Esophagus muscularis mucosa (tissue), 4 donors: ENCODE data around the gene NAA25. TPM values are rescaled to one million over a fixed set of nuclear protein-coding genes. Genes with fewer than 3 reads are reported as not detected.
"Not testable (repeated sequence)": the region's sequence is repeated elsewhere in the genome, so short reads cannot be mapped to it uniquely, and the experiment has no call there.

Experiments used
- DNase-seq: peaks from one replicate; pipeline ENCODE4 v3.0.0-alpha.2; 2017; ENCODE audit errors: extremely low spot score
- H3K27ac ChIP-seq, 4 donors: fragments of 200-600 bp; sonication (generic); replicated peaks in 1 of 4; 1 replicate in 3 of 4; 2 replicates in 1 of 4; pipeline ENCODE4 v1.5.1; 2016 to 2019; ENCODE audit warnings: mild to moderate bottlenecking in 1 of 4
- H3K27me3 ChIP-seq, 4 donors: fragments of 200-600 bp; sonication (generic); one replicate each; pipeline versions ENCODE4 v1.5.1 to v1.6.0; 2016 to 2019
- H3K36me3 ChIP-seq, 4 donors: fragments of 200-600 bp; sonication (generic); one replicate each; pipeline ENCODE4 v1.5.1; 2016 to 2019
- H3K4me1 ChIP-seq, 4 donors: fragments of 200-600 bp; sonication (generic); one replicate each; pipeline ENCODE4 v1.5.1; 2016 to 2019
- H3K4me3 ChIP-seq, 4 donors: fragments of 200-600 bp; sonication (generic); 1 replicate in 2 of 4; 2 replicates in 2 of 4; pipeline ENCODE4 v1.5.1; 2016 to 2019; ENCODE audit warnings: mild to moderate bottlenecking in 4 of 4, moderate library complexity in 1 of 4
- H3K9me3 ChIP-seq, 4 donors: fragments of 200-600 bp; sonication (generic); 1 replicate in 3 of 4; 2 replicates in 1 of 4; pipeline ENCODE4 v1.5.1; 2016 to 2019
- EP300 ChIP-seq: sonication (generic); formaldehyde crosslinking; IDR thresholded peaks from one replicate; pipeline ENCODE4 v1.6.1; 2017; ENCODE audit warnings: antibody characterized with exemption
- POLR2A ChIP-seq: fragments of 450-650 bp; IDR thresholded peaks from one replicate; pipeline ENCODE4 v1.6.1; 2017; ENCODE audit warnings: antibody characterized with exemption, moderate library complexity, mild to moderate bottlenecking, low read depth
- POLR2AphosphoS5 ChIP-seq, 2 donors: sonication (generic); formaldehyde crosslinking; IDR thresholded peaks; one replicate each; pipeline ENCODE4 v1.6.1; 2017; ENCODE audit warnings: antibody characterized with exemption in 2 of 2
- WGBS: methylation state at CpG from one replicate; pipeline ENCODE4 v1.1.5; 2018; 5-methylcytosine and 5-hydroxymethylcytosine counted together
- intact Hi-C: fragments of 100-400 bp; cut with DNase I; formaldehyde crosslinking; loops from one replicate; pipeline ENCODE4 v1.15.1; 2023
- total RNA-seq, 4 donors: library from RNA; depleted of rRNA; stranded (reverse); fragments of >200 nt; gene quantifications; one replicate each; pipeline versions ENCODE4 v1.1.0 to v1.2.1, GENCODE V29; 2016
- TF ChIP-seq, protein P1 (sequence below), 3 experiments: fragments of 200-600 bp in 2 of 3; fragments of 450-650 bp in 1 of 3; sonication (generic) in 2 of 3; IDR thresholded peaks; one replicate each; pipeline ENCODE4 v1.5.1; 2017 to 2019; ENCODE audit warnings: antibody characterized with exemption in 3 of 3, mild to moderate bottlenecking in 2 of 3, moderate library complexity in 1 of 3

NAA25 gene
- total RNA-seq, 4 donors from 2014 or later: 11.9 to 18.7 (median 13.2) TPM

DNA sequence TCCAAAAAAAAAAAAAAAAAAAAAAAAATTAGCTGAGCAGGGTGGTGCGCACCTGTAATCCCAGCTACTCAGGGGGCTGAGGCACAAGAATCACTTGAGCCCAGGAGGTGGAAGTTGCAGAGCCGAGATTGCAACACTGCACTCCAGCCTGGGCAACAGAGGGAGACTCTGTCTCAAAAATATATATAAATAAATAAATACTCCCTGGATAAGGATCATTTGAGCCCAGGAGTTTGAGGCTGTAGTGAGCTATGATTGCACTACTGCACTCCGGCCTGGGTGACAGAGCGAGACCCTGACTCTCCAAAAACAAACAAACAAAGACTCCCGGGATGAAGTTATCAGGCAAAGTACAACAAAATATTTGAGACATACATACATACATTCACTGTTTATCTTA is 3.3 kb upstream of the NAA25 start:
- no peak overlapping the region for H3K27ac ChIP-seq
- H3K4me1 ChIP-seq: peaks cover 18 to 23% (median 20%) of the 10 kb centered on the region in 4 donors
- H3K36me3 ChIP-seq: no peaks in the 10 kb centered on the region
- 84% methylated on average over 5 of the region's 5 CpGs for WGBS
- TF ChIP-seq POLR2AphosphoS5 (IDR thresholded peaks at IDR 0.05) (no peak), POLR2A (no peak), EP300 (no peak)
- TF ChIP-seq, protein P1, sequence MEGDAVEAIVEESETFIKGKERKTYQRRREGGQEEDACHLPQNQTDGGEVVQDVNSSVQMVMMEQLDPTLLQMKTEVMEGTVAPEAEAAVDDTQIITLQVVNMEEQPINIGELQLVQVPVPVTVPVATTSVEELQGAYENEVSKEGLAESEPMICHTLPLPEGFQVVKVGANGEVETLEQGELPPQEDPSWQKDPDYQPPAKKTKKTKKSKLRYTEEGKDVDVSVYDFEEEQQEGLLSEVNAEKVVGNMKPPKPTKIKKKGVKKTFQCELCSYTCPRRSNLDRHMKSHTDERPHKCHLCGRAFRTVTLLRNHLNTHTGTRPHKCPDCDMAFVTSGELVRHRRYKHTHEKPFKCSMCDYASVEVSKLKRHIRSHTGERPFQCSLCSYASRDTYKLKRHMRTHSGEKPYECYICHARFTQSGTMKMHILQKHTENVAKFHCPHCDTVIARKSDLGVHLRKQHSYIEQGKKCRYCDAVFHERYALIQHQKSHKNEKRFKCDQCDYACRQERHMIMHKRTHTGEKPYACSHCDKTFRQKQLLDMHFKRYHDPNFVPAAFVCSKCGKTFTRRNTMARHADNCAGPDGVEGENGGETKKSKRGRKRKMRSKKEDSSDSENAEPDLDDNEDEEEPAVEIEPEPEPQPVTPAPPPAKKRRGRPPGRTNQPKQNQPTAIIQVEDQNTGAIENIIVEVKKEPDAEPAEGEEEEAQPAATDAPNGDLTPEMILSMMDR (IDR thresholded peaks at IDR 0.05): no peak
- no peaks in the 10 kb centered on the region for H3K27me3 ChIP-seq
- no peaks in the 10 kb centered on the region for H3K9me3 ChIP-seq
- no peak overlapping the region for H3K4me3 ChIP-seq
- no peak for DNase-seq
- intact Hi-C loops: no loop called here

DNA sequence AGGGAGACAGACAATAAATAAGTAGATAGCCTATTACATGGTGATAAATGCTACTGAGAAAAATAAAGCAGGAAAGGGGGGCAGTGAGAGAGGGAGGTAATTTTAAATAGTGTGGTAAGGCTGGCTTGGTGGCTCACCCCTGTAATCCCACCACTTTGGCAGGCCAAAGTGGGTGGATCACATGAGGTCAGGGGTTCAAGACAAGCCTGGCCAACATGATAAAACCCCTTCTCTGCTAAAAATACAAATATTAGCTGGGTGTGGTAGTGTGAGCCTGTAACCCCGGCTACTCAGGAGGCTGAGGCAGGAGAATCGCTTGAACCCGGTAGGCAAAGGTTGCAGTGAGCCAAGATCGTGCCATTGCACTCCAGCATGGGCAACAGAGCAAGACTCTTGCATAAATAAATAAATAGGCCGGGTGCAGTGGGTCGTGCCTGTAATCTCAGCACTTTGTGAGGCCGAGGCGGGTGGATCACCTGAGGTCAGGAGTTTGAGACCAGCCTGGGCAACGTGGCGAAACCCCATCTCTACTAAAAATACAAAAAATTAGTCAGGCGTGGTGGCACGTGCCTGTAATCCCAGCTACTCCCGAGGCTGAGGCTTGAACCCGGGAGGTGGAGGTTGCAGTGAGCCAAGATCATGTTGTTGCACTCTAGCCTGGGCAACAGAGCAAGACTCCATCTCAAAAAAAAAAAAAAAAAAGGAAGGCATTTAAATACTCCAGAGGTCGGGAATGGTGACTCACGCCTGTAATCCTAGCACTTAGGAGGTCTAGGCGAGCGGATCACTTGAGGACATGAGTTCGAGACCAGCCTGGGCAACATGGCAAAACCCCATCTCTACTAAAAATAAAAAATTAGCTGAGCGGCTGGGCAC is 2.4 kb upstream of the NAA25 start:
- H3K36me3 ChIP-seq, H3K27ac ChIP-seq, H3K4me3 ChIP-seq, intact Hi-C loops, H3K9me3 ChIP-seq, DNase-seq, H3K27me3 ChIP-seq: not testable (repeated sequence)
- peaks cover 18 to 31% (median 29%) of the 10 kb centered on the region in 4 donors for H3K4me1 ChIP-seq
- WGBS: 86% methylated on average over 20 of the region's 20 CpGs

DNA sequence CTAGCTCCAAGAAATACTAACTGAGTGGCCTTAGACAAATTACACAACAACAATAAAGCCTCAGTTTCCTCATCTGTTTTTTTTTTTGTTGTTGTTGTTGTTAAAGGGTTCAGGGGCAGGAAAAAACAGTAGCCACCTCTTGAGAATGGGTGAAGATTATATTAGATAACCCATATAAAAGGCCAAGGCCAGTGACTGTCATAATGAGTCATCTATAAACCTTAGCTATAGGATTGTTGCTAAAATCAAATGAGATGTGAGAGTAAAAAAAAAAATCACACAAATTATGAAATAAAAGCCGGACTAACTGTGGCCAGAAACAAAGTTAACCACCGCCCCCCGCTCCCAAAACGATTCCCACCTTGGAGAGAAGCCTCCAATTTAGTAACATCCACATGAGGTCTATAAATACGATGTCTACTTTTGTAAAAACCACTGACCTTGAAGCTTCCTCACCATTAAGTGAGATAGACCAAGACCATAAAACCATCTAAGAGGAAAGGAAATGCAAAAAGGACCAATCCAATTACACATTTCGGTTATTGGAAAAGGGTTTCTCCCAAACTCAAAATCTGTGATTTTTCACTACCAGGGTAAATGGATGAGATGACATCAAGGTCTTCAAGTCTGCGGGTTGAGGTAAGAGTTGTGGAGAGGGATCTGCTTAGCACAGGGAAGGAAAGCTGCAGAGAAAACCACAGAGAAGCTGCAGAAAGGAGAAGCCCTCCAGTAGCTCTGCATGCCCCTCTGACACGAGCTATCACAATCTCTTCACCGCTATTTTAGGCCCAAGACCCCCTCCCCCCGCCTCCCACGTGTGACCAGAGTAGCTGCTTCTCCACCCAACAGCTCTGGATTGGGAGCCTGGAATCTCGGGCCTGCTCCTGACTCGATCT is 1.0 kb downstream of the NAA25 start:
- Histone ChIP-seq H3K27ac (peak overlapping the region; percentile 95 to 99 (median 98)), H3K4me3 (peak overlapping the region; percentile 71 to 90 (median 88)), H3K36me3 (peaks cover 0 to 10% (median 1%) of the 10 kb centered on the region in 4 donors), H3K27me3 (no peaks in the 10 kb centered on the region), H3K9me3 (no peaks in the 10 kb centered on the region), H3K4me1 (peaks cover 46 to 62% (median 55%) of the 10 kb centered on the region in 4 donors)
- TF ChIP-seq EP300 (no peak), POLR2AphosphoS5 (IDR thresholded peaks at IDR 0.05) (no peak), POLR2A (no peak)
- TF ChIP-seq, protein P1 (IDR thresholded peaks at IDR 0.05): no peak
- intact Hi-C loops: no loop called here
- 26% methylated on average over 11 of the region's 13 CpGs for WGBS
- no peak for DNase-seq

DNA sequence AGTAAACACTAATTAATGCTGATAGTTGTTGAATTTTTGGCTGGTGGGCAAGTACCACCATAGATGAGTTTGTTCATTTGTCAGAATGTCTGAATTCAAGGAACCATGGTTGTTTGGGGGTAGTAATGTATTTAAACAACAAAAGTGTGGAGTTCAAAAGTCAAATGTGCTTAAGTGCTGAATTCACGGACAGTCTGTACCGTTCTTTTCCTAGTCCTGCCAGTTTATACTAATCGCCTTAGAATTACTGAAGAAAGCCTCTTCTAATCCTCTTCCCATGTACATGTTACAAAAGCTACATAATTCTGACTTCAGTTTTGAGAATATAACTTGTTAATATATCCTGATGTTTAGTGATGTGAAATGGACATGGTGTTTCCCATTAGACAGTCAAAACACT is 2.7 kb downstream of the NAA25 start:
- Histone ChIP-seq H3K27ac (peak overlapping the region in 1 of 4 donors; percentile 8), H3K4me3 (no peak overlapping the region), H3K36me3 (peaks cover 0 to 16% (median 10%) of the 10 kb centered on the region in 4 donors), H3K9me3 (no peaks in the 10 kb centered on the region), H3K4me1 (peaks cover 46 to 63% (median 56%) of the 10 kb centered on the region in 4 donors), H3K27me3 (no peaks in the 10 kb centered on the region)
- no peak for DNase-seq
- TF ChIP-seq, protein P1 (IDR thresholded peaks at IDR 0.05): no peak
- no peak for TF ChIP-seq EP300
- no peak for TF ChIP-seq POLR2A
- no peak for TF ChIP-seq POLR2AphosphoS5 (IDR thresholded peaks at IDR 0.05)
- WGBS: 68% methylated on average over 3 of the region's 3 CpGs
- intact Hi-C loops: no loop called here
